Activated T-cell treated with anti-CD3 and anti-CD28 coated beads for 24 hours (primary cell): Measurements from ENCODE around the gene MARCHF9.

ENCODE experiments used
- DNase-seq: peaks from one replicate; pipeline ENCODE4 v3.0.0-alpha.2; 2020; ENCODE audit warnings: low read depth

Gene MARCHF9

DNA sequence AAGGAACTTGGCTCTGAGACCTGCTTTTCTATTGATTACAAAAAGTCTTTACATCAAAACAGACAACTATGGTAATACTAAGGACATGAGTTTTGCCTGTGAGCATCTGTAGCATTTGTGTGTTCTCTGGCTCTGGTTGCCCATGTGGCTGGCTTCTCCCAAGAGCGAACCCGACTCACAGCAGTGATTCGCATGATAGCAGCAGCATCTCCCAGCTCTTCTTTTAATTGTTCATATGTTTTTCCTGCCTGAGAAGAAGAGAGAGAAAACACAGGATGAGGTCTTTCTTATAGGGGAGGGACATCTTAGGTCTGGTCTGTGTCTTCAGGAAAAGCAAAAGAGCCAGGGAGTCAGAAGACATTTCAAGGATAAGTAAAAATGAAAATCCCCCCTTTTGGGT, 46.1 kb downstream of the MARCHF9 start:
- no peak for DNase-seq

DNA sequence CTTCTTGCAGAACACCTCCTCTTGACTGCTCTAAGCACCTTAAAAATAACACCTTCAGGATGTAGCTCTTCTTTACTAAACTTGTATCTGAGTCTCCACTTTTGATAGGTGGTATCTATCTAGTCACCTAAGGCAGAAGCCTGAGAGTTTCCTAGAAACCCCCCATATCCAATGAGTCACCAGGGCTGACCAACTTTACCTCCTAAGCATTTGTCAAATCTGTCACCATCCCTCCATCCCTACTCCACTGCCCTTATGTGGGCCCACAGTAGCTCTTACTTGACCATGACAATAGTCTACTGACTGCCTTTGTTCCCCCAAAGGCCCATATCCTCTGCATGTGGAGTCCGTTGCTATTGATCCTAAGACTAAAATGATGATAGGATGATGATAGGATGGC, 47.7 kb downstream of the MARCHF9 start:
- DNase-seq: no peak

DNA sequence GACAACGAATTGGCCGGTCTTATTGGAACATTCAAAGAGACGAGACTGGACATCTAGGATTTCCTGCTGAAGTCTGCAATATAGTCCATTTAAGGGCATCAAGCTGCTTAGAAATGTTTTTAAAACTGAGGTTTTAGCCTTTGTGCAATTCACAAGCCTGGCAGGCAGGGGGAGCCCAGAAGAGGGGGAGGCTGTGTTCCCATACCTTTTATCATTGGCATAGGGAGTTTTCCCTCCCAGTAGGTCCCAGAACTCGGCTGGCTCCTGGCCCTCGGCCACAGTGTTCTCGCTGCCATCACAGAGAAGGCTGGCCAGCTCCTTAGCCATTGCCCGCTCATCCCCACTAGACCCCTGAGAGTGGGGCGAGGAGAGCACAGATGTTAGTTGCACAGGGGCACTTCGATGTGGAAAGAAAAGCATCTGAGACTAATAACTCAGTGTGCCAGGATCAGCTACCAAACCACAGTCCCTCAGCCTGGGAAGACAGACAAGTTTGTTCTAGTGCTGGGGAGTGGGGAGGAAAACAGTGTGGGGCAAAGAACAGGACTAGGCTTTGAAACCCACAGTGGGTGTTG, 48.5 kb downstream of the MARCHF9 start:
- DNase-seq: no peak

DNA sequence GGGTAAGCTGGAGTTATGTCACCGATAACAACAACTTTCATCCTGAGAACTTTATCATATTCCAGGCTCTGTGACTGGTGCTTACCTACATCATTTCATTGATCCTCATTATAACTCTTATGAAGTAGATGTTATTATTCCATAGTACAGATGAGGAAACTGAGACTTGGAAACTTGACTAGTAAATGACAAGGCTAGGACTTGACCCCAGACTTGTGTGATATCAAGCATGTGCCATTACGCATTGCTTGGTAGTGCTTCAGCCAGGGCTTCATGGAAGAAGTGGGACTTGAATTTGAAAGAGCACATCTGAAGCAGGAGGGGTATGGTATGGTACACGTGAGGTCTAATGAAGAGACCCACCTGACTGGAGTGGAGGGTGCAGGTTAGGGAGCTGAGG, 51.8 kb downstream of the MARCHF9 start:
- DNase-seq: no peak

DNA sequence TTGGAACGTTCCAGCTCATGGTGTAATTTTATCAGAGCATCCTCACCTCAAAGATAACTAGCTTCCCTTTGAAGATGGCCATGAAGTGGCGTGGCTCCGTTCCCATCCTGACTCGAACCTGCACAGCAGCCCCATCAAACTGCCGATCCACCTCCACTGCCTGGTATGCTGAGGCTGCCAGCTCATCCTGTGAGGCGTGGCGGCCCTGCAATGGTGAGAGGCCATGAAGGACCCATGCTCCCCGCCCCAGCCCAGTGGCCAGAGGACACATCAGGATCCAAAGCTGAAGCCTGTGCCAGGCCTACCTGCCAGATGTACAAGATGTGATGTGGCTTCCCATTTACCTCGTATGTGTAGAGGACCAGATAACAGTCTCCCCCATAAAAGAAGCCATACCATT, 52.4 kb downstream of the MARCHF9 start:
- no peak for DNase-seq

DNA sequence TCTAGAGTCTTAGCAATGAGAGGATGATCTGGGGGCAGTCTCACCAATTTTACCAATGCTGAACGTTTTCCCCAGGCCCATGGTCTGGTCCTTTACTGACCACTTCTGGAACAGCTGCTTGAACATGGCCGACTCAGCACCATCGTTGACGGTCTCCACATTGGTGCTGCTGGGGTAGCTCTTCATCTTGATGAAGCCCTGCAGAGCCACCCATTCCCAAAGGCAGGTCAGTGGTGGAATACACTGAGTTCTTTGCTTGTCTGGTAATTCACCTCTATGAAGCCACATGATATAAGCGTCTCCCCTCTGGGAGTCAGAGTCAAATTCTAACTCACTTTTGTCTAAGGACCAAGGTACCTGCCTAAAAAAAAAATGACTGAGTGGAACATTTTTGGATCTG, 53.4 kb downstream of the MARCHF9 start:
- DNase-seq: no peak

DNA sequence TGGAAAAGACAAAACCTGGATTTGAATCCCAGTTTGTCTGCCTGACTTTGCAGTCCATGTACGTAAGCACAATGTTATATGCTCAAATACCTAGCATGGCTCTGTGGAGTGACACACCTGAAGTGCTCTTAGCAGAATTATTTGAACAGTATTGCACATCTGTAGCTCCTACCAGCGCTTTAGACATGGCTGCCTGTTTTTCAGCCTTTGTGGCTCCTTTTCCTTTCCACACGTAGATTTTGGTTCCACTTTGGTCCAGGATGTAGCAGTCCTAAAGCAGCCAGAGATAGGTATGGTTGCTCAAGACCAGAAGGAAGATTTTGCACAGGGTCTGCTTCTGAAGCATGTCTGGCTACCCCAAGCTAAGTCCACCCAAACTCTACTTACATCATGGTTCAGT, 54.5 kb downstream of the MARCHF9 start:
- no peak for DNase-seq
